ENCODE results near the gene KIF12.
"Not testable (repeated sequence)": the region's sequence is repeated elsewhere in the genome, so short reads cannot be mapped to it uniquely, and the experiment has no call there.

Gene KIF12

DNA sequence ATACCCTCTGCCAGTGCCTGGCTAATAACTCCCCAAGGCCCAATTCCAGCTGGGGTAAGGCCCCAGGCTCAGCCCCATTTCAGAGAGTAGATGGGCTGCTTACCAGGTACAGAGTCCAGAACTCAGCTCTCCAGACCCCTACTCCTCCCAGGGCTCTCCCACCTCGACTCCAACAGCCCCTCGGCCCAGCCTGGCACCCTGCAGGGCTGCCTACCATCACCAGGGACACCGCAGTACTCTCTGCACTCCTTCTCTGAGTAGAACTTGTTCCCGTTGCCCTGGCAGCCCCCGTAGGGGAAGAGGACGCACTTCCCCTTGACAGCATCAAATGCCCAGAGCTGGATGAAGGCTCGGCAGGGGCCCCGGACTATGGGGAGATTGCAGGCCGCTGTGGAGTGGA is 38.4 kb downstream of the KIF12 start:
- DNase-seq = no peak

DNA sequence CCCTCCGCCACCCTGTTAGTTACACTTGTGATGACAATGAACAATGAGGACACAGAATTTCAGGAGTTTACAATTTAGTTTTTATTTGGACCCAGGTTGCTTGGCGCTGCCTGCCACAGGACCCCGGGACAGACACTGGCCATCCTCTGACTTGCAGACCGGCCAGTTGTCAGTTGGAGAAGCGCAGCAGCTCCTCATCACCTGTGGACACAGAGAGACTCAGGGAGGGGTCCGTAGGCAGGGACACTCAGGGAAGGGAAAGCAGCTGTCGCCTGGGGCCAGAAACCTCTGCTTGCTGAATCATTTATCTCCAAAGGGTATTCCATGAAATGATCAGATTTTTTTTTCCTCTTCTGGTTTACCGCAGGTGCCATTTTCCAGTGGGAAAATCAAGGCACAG is 39.0 kb downstream of the KIF12 start:
- no peak for DNase-seq

DNA sequence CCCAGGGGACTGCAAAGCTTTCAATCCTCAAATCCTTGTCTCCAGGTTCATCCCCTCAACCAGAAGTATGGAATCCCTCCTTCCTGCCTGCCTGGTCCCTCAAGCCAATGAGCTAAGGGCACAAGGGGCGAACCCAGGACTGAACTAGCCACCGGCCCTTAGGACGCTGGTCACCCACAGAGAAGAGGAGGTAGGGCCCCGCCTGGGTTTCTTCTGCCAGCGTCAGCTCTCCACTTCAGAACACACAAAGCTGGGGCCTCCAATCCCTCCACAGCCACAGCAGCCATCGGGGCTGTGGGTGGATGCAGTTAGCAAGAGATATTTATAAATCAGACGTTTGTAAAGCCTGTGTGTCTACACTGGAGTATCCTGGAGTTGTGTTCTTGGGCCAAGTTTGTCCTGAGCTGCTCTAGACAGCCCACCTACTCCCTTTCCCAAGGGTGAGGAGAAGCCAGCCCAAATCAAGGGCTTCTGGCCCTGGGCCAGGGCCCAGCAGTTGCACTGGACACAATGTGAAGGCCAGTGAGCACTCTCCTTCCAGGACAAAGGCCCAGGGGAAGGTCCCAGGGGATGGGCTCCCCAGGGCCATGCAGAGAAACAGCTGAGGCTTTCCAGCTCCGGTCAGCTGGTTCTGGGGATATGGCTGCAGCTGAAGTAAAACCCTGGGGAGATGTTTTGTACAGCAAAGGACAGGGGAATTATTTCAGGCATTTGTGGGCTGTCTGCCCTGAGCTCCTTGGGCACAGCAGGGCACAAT is 39.9 kb downstream of the KIF12 start:
- no peak for DNase-seq

DNA sequence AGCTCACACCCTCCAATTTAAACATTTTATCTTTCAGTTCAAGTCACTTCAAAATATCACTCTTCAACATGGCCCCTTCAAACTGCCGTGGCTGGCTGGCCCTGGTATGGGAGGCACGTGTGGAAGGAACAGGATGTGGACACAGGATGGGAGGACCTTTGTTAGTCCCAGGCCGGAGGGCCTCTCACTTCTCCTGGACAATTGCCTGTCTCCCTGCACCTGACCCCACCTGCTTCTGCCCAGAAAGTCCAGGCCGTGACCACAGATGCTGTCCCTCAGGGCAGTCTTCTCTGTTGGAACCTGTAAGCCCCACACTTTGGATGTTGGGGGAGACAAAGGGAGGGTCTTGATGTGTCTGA is 40.4 kb downstream of the KIF12 start:
- DNase-seq = no peak

DNA sequence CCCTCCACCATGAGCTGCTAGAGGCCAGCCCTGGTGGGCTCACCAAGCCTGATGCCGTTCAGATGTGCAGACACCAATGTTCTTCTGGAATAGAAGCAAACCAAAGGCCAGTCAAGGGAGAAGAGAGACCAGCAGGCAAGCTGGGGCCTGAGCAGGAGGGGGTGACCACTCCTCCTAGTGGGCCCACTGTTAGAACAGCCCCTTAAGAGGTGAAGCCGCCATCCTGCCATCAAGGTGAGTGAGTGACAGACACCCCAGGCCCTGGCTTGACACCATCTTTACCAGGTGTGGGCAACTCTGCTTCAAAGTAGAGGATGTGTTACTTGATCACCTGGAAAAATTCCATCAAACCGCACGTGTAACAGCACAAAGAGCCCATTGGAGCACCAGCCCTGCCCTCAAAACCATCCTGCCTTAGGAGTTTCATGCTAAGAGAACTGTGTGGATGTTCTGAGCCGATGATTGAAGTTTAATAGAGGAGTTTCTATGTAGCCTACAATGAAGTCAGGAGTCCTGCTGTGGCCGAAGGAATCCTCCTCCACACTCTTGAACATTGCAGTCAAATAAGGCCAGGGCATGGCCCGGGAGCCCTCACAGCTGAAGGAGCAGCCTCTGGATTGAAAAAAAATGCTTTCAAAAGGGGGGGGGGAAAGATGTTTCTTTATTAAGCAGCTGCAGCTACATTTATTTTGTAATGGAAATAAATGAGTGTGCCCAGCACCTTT is 41.8 kb downstream of the KIF12 start:
- no peak for DNase-seq

DNA sequence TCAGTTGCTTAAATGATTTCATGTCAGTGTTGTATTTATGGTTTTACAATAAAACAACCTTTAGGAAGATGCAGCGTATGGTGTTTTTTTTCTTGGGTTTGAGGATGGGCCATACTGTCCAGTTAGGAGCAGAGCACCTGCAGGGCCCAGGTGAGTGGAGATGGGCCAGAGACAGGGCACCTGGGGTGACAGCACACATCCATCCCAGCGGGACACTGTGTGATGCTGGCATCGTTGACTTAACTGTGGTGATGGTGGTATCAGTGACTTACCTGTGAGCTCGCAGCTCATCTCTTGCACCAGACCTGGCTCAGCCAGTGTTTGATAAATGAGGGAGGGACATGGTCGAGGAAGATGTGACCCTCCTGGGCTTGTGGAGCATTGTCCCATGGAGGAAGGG is 42.6 kb downstream of the KIF12 start:
- DNase-seq = no peak

DNA sequence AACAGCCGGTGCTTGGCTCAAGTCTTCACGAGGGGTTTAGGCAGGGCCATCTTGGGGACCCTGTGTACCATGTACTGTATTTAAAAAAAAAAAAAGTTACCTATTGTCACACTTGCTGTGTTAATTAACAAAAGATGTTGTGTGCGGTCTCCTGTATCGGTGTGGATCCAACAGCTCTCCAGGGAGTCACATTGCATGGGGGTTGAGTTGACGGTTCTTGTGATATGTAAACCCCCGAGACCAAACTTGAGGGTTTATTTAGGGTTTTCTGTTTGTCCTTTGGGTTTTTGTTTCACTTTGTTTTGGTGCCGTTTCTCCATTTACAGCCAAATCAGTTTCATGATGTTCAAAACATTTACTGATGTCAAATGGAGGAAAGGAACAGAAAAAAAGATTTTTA is 43.2 kb downstream of the KIF12 start:
- DNase-seq = no peak

DNA sequence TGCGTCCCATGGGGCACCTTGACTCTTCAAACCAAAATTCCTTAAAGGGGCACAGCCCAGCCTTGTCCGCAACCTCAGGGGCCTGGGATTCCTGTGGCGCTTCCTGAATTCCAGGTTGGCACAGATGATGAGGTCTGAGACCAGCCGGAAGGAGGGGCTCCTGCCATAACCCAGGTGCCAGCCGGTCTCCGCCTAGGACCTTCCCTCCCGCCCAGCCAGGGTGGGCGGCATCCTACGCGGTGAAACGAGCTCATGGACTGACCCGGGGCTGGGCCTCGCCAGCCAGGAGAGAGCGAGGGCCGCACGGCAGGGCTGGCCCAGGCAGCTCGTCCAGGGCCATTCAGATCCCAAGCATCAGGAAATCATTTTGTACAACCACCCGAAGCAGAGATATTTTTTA is 44.0 kb downstream of the KIF12 start:
- no peak for DNase-seq

DNA sequence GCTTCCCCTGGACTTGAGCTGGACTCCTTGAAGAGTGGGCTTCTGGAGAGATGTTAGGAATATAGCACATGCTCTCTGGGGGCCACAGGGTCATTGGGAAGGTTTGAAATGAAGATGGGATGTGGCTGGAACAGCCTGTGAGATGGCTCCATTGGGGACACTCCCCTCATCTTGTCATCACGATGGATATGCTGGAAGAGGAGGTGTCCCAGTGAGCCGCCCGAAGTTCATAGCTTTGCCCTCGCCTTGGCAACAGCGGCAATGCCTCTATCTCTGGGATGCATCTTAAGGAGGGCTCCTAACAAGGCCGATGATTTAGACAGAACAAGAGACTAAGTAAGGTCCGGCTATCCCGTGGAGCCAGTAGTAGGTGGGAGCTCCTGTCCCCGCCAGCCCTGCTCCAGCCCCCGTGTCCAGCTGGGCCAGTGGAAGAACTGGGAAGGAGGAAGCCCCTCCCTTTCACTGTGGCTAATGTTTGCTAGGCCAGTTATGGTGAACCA is 44.9 kb downstream of the KIF12 start:
- DNase-seq = no peak

DNA sequence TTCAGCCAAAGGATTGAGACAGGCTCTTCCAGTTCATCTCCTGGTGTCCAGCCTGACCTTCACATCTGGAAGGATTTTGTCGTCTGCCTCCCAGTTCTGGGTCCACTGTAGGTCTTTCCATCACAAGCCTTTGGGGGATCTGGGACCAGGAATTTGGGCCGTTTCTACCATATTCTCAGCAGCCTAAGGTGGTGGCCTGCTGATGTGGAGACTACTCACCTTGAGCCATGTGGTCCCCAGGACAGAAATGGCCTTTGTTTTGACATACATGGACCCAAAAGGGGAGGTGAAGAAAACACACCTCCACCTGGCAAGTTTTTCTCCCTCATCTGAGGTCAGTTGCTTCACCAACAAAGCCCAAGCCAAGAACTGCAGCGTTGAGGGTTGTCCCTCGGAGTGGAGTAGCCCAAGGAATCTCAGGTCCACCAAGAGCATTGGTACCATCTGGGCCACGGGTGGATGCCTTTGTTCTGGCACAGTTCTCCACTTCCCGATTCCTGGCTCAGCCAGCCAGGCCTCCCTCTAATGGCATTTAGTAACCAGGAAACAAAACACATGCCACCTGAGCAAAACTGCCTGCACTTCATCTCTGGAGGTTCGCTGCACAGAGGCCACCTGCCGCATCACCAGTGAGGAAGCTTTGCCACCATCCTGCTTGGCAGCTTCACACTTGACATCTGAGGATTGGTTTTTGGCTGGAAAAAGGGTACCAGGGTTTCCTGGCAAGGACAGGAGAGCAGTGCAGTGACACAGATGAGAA is 45.7 kb downstream of the KIF12 start:
- DNase-seq = no peak

DNA sequence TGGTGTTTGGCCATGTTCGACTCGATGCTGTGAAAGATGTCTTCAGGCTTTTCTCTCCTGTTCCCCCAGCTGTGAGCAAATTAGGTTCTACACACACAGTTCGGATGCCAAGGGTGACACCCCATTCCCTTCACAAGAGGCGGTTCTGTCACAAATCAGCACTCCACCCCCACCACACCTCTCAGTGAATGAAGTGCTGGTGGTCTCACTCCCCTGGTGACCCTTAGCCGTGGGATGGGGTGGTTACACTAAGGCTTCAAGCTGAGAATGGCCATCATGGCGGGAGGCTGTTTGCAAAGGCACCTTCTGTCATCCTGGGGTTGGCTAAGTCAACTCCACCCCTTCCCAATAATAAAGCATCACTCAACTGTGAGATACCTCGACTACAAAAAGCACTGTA is 47.4 kb downstream of the KIF12 start:
- DNase-seq = no peak

DNA sequence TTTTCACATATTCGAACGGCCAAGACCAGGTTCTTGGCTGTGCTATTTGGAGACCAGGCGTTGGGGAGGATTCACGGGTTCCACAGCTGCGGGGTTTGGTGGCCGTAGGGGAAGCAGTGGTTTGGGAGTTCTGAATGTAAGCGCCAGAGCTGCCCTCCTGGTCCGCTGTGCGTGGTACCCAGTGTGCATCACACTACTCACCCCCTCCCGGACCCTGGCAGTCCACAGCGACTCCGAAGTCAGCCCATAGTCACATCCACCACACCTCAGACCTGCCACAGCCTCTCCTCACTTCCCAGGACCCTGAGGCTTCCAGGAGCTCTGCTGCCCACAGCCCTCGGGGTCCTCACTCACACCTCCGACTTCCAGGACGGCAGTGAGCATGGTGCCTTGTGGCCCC is 47.8 kb downstream of the KIF12 start:
- no peak for DNase-seq

DNA sequence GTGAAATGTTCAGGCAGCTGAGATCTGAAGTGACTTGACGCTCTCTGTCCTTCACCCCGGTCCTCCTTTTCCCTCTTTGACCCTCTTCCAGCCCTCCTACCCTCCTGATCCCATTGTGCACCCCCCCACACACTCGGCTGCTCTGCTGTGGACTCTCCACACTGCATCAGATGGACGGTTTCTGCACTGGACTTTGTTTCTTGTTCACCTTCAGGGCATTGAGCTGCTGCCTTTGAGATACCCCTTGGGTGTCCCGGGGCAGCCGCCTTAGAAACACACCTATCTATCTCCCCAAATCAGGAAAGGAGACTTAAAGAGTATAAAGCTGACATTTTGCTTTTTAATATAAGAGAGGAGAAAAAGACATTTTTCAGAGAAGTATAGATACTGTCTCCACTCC is 48.4 kb downstream of the KIF12 start:
- no peak for DNase-seq

DNA sequence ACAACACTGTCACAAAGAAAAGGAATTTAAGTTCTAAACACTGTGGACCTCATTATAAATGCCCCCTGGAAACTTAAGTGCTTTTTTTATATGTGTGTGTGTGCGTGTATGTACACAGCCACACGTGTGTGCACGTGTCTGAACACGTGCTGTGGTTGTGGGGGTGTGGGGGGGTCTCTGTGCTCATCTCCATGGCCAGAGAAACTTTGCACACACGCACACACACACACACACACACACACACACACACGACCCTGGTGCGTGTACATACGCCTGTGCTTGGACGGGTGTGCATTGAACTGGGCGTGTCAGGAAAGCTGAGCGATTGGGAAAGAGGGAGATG is 48.9 kb downstream of the KIF12 start:
- DNase-seq = no peak

DNA sequence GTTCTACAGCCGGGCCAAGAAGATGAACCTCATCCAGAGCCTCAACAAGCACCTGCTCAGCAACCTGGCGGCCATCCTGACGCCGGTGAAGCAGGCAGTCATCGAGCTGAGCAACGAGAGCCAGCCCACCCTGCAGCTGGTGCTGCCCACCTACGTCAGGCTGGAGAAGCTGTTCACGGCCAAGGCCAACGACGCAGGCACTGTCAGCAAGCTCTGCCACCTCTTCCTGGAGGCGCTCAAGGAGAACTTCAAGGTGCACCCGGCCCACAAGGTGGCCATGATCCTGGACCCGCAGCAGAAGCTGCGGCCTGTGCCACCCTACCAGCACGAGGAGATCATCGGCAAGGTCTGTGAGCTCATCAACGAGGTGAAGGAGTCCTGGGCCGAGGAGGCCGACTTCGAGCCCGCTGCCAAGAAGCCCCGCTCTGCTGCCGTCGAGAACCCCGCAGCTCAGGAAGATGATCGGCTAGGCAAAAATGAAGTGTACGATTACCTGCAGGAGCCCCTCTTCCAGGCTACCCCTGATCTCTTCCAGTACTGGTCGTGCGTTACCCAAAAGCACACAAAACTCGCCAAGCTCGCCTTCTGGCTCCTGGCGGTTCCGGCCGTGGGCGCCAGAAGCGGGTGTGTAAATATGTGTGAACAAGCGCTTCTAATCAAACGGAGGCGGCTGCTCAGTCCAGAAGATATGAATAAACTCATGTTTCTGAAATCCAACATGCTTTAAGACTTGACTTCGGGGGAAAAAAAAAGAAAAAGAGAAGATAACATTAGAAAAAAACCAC is 49.5 kb downstream of the KIF12 start:
- no peak for DNase-seq

DNA sequence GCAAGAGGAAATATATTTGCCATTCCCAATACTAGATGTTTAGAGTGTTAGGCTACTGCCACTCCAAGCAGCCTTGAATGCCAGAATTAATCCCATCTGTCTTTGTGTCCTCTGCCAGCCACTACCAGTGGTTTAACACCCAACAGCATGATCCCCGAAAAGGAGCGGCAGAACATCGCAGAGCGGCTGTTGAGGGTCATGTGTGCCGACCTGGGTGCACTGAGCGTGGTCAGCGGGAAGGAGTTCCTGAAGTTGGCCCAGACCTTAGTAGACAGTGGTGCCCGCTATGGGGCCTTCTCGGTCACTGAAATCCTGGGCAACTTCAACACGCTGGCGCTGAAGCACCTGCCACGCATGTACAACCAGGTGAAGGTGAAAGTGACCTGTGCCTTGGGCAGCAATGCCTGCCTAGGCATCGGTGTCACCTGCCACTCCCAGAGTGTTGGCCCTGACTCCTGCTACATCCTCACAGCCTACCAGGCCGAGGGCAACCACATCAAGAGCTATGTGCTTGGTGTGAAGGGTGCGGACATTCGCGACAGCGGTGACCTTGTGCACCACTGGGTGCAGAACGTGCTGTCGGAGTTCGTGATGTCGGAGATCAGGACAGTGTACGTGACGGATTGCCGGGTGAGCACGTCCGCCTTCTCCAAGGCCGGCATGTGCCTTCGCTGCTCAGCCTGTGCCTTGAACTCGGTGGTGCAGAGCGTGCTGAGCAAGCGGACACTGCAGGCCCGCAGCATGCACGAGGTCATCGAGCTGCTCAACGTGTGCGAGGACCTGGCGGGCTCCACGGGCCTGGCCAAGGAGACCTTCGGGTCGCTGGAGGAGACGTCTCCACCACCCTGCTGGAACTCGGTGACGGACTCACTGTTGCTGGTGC is 50.3 kb downstream of the KIF12 start:
- no peak for DNase-seq

DNA sequence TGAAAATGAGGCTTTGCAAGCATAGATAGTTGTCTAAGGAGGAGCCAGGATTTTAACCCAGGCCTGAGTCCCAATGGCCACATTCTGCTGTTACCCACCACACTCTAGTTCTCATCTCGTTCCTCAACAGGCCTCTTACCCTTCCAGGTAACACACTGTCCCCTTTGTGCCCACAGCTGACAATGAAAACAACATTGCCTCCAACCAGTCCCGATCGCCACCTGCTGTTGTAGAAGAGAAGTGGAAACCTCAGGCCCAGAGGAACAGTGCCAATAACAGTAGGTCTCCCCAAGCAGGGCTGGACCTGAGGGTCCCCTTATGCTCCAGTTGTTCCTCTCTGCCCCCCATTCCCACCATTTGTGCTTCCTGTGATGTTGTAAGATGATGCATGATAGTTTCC is 51.4 kb downstream of the KIF12 start:
- DNase-seq = no peak

DNA sequence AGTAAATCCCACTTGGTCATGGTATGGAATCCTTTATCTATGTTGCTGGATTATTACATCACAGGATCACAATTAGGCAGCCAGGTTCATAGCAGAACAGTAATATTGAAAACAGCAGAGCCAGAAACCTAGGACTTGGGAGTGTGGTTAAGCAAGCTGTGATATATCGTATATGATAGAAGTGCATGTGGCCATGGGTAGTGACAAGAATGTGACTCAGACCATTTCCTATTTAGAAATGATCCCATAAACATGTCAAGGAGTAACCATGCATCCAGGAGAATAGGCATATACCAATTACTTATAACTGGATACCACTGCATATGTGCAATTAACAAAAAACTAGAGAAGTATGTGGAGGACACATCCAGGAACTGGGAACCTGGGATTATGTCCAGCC is 52.2 kb downstream of the KIF12 start:
- no peak for DNase-seq

DNA sequence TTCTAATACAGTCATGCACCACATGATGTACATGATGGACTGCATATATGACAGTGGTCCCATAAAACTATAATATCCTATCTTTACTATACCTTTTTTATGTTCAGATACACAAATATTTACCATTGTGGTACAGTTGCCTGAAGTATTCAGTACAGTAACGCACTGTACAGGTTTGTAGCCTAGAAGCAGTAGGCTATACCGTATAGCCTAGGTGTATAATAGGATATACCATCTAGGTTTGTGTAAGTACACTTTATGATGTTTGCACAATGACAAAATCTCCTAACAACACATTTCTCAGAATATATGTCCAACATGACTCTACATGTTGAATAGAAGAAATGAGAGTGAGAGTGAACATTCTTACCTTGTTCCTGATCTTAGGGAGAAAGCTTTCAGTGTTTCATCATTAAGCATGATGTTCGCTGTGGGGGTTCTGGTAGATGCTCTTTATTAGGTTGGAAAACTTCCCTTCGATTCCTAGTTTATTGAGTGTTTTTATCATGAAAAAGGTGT is 52.8 kb downstream of the KIF12 start:
- no peak for DNase-seq

DNA sequence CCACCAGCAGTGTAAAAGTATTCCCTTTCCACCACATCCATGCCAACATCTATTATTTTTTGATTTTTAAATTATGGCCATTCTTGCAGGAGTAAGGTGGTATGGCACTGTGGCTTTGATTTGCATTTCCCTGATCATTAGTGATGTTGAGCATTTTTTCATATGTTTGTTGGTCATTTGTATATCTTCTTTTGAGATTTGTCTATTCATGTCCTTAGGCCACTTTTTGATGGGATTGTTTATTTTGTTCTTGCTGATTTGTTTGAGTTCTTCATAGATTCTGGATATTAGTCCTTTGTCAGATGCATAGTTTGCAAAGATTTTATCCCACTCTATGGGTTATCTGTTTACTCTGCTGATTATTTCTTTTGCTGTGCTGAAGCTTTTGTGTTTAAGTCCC is 55.4 kb downstream of the KIF12 start:
- not testable (repeated sequence) for DNase-seq

Measured in NCI-H748 treated with DMSO at 0.1 percent for 48 hours (cell line).